GM18502 (cell line): ENCODE data around the gene DEDD.

Experiments used
- ATAC-seq: cut with Tn5 transposase; IDR thresholded peaks from one replicate; pipeline ENCODE4 v1.9.1; 2021; ENCODE audit warnings: mild to moderate bottlenecking; ENCODE audit not compliant: unreplicated experiment, poor library complexity

The DEDD gene, protein sequence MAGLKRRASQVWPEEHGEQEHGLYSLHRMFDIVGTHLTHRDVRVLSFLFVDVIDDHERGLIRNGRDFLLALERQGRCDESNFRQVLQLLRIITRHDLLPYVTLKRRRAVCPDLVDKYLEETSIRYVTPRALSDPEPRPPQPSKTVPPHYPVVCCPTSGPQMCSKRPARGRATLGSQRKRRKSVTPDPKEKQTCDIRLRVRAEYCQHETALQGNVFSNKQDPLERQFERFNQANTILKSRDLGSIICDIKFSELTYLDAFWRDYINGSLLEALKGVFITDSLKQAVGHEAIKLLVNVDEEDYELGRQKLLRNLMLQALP

DNA sequence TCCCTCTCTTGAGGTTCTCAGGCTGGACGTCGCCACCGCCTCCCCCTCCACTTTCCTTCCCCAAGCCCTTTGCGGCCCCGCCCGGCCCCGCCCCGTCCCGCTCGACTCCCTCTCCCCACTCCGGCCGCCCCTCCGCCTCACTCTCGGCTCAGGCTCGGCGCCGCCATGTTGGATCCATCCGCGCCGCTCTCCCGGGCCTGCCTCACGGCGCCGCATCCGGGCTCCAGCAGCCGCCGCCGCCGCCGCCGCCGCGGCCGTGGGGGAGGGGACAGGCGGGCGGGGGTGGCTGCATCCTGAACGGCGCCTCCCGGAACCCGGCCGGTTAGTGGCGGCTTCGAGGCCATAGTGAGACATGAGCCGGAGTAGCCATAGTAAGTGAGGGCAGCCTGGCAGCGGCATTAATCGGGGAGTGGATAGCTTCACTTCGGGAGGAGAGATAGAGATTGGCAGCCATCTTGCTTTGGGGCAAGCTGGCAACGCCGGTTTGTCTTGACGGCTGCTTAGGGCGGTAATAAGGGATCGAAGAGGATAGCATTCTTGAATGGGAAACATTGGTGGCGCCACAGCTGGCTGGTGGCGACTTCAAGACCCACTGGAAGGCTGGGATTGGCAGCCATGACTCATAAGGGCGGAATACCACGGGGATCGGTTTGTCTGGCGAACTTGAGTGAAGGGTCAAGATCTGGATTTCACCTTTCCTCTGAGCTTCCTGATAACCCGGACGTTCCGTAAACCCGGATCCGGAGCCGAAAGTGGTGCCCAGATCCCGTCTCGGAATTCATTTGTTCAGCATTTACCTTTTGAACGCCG is at the start of gene DEDD:
Gene DEDD (minus strand): TSS at position 258 of the 810 bp plus-strand sequence. CDS start 8,205 bp downstream, outside the sequence.
- ATAC-seq, result peak; percentile 92

DNA sequence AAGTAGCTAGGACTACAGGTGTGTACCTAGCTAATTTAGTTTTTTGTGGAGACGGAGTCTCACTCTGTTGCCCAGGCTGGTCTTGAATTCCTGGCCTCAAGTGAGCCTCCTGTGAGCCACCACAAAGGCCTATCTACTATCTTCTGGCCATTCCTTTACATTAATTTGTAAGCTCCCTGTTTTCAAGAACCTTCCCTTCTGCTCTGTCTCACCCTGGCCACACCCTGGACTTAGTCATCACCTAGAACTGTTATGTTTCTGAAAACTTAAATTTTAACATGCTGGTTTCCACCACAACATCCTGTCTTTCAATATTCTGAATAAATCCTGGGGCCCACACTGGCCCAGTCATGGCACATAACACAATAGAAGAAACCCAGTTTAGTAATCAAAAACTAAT is 49.7 kb upstream of the DEDD start:
- ATAC-seq, result peak; percentile 49

DNA sequence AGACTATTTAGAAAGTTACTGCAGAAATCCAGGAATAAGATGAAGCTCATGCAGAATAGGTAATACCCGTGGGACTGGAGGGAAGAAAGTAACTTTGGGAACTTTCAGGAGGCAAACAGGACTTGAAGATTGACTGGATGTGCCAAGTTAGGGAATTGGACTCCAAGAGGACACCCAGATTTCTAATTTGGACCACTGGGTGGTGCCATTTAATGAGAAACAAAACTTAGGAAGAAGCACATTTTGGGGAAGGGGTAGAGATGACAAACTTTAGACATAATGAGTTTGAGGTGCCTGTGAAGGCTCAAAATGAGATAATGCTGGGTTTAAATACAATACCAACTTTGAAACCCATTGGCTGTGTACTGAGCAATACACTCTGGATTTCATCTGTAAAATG is 48.2 kb upstream of the DEDD start:
- no peak for ATAC-seq

DNA sequence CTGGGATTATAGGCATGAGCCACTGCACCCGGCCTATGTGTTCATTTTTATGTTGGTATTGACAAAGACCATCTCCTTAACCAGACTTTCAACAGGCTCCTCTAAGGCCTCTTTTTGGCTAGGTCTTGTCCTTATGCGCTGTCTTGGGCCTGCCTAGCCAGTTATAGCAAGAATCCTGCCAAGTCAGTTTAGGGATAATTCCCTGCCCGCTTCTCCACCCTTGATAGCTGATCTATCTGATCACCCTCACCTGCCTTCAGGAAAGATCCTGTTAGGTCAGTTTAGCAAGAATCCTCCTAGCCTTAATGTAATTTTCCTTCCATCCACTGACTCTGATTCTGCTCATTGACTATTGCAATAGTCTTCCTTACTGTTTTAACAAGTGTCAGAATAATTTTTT is 47.2 kb upstream of the DEDD start:
- no peak for ATAC-seq

DNA sequence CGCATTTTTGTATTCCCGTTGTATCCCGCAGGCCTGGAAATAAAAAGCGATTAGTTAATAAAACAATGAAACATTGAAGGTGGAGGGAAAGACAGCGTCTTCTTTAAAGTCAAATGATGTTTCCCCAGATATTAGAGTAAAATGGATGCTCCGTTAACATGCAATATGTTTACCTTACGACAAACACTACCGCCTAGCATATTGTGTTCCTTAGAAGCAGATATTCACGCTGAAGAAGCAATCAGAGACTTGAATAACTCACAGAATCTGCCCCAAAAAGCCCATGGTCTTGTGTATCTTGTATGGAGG is 45.4 kb upstream of the DEDD start:
- ATAC-seq, result no peak

DNA sequence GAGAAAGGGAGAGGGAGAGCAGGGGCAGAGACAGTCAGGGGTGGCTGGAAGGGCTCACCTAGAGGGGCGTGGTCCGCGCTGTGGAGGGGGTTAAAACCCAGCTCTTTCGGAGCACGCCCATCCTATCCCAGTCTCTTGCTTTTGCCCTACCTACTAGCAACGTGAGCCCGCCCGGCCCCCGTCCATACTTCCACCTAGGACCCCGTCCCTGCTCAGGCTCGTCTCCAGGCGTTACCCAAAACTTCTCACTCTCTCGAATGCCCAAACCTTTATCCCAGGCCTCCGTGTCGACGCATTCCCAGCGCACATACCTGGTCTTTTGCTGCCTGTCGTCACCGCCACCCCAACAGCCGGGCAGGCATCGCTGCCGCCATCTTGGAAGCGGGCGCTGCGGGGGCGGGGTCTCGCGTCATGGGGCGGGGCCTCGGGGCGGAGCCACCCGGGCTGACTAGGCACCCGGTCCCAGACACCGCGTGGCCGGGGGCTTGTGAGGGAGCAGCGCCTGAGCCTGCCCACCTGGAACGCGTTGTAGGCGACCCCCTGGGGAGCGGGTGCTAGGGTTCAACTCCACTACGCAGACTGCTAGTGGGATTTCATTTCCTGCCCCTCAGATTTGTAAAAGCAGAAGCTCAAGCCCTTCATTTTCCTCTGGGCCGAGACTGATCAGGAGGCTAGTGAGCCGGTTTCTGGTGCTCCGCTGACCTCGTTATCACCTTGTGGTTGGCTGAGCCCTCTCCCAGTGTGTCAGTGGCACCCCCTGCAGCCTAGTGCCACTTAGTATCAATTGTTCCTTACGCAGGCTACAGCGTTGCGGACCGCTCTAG is 44.9 kb upstream of the DEDD start, which contains the start of gene B4GALT3:
Gene B4GALT3 (minus strand): TSS at position 396 of the 824 bp plus-strand sequence. CDS start 1,447 bp downstream, outside the sequence.
- peak; percentile 81 for ATAC-seq

DNA sequence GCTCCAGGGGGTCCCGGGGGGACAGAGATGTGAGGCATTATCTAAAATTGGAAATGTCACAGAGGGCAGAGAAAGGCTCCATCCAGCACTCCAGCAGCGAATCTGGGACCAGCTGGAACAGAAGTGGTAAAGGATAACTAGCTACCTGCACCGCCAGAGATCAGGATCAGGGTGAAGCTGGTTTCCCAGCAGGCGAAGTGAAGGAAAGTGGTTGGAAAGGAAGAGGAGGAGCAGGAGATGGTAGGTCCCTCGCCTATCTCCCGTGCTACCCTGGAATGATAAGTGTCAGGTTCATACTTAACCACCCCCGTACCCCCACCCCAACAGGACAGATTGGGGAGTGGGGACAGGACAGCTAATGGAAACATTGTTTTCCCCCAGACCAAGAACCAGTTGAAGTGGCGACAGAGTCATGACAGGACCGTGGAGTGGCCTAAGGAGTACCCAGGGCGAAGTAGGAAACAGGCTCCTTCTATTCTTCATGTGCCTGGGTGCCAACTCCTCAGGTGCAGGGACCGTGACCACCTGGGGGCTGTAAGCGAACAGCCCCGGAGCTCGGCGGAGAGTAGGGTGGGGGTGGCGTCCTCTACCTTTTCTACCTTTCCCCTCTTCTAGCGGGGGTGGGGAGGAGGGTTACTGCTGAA is 44.1 kb upstream of the DEDD start:
- ATAC-seq, result no peak

DNA sequence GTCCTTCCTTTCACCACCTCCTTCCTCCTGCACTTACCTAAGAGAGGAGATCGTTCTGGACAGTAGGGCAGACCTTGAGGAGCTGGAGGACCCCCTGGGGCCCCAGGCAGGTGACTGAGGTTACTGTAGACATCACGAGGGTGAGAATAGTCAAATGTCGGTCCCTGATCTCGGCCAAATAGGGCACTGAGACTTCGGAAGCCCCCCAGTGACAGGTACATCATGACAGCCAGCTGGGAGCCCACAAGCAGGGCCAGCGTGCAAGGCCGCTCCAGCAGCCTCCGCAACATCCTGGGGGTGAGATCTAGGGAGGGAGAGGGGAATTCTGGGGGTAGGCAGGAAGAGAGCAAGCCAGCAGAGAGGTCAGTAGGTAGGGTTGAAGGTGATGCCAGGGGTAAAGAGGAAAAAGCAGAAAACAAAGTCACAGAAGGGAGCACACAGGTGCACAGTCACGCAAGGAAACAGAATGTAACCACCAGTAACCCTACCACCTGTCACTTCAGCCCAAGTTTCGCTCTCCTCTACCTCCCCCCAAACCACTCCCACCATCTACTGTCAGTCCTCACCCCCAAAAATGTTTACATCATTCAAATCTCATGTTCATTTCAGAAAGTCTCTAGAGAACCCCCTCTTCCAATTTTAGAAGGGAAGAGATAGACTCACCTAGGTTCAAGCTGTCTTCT is 43.4 kb upstream of the DEDD start:
- ATAC-seq, result no peak

DNA sequence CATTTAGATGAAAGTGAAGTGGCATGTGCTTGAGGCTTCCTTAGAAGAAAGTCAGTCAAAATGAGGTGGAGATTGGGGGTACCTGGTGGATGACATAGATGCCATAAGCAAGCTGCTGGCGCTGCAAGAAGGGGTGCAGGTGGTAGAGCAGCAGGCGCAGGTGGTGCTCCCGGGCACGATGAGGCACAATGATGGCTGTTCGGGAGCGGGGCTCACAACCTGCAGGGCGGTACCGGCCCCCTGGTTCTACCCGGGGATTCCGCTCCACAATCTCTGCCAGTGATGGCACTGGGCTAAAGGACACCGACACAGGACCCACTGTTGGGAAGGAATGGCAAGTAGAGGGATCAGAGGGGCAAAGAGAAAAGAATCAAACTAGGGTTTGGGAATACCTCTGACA is 42.4 kb upstream of the DEDD start:
- ATAC-seq, result no peak

DNA sequence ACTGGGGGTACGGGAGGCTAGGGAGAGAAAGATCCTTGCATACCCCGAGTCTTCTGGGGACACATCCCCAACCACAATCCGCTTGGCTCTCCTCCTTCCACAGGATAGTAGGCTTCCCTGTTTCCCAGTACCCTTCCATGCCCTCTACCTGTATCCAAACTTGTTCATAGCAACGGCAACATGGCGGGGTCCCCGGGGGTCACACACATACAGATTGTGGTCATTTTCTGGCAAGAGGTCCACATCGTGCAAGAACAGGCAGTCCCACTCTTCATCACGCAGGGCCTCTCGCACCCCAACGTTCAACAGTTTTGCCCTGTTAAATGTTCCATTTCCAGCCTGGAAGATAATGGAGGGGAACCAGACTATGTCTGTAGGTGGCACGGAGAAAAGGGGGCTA is 41.2 kb upstream of the DEDD start:
- ATAC-seq, result no peak

DNA sequence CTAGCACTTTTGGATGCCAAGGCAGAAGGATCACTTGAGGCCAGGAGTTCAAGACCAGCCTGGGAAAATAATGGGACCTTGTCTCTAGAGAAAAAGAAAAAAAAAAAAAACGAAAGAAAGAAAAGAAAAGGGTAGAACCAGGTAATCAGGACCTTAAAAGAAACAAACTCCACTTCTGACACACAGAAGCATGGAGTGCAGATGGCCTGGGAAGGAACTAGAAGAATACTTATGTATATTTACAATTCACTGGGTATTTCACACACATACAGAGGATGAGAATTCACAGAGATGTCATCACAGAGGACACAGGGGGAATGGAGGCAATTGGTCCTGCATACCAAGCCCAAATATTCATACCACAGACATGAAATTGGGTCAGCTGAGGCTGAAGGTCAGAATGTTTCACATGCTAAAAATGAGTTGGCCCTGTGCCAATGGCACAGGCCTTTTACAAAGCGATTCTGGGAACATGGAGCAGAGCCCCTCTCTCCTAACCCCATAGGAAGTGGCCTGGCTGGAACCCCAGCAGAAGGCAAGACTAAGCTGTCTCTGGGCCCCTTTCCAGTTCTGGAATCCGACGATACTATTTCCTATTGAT is 40.4 kb upstream of the DEDD start:
- no peak for ATAC-seq

DNA sequence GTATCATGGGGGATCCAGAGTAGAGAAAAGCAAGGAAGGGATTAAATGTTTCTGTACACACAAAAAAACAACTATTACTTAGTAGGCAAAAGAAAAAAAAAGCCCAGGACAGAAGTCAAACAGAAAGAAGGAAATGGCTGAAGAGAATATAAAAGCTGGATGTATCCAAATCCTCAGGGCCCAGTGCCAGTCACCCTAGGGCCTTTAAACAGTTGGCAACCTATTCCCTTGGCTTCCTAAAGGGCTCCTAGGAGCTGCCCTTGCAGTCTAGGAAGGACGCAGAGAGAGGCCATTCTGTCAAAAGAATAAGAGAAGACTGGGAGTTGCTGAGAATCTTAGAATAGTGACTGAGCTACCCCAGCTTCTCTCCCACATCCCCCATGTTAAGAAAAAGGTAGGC is 39.9 kb upstream of the DEDD start:
- no peak for ATAC-seq

DNA sequence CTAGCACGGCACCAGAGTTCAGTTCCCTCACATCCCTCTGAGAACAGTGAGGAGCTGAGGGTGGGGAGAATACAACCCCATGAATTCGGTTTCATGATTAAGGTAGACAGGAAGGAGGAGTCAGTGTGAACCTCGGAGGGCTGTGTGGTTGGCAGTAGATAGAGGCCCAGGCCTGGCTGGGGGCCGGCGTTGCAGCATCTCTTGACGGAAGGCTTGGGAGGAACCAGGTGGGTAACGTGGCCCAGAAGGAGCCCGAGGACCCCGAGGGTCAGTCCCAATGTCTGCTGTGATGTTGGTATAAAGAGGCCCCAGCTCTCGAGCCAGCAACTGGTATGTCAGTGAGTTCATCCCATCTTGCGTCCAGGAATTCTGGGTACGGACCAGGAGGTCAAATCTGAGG is 39.2 kb upstream of the DEDD start:
- no peak for ATAC-seq

DNA sequence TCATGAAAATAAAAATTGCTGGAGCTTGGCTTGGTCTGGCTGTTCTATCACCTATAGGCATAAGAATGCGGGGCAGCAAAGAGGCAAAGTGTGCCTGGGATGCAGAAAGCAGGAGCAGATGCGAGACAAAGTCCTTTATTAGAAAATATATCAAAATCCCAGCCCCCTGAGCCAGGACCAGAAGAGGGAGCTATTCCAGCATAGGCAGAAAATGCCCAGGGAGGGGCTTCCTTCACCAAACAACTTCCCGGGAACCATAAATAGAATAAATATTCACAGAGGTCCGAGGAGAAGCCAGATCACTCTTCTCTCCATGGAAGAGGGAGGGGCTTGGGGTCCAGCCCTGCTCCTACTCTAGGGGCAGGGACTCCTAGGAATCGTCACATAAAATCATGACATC is 38.7 kb upstream of the DEDD start:
- ATAC-seq, result no peak

DNA sequence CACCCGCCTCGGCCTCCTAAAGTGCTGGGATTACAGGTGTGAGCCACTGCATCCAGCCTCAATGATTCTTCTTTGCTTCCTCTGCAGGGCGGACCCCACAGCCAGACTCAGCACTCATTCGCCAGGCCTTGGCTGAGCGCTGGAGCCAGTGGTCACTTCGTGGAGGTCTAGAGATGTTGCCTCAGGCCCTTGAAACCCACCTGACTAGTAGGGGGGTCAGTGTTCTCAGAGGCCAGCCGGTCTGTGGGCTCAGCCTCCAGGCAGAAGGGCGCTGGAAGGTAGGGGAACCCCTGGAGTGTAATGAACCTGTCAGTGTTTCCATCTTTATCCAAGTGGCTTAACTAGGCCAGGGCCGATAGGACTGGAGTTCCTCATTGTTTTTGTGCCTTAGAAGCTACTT is 36.4 kb upstream of the DEDD start:
- ATAC-seq, result no peak

DNA sequence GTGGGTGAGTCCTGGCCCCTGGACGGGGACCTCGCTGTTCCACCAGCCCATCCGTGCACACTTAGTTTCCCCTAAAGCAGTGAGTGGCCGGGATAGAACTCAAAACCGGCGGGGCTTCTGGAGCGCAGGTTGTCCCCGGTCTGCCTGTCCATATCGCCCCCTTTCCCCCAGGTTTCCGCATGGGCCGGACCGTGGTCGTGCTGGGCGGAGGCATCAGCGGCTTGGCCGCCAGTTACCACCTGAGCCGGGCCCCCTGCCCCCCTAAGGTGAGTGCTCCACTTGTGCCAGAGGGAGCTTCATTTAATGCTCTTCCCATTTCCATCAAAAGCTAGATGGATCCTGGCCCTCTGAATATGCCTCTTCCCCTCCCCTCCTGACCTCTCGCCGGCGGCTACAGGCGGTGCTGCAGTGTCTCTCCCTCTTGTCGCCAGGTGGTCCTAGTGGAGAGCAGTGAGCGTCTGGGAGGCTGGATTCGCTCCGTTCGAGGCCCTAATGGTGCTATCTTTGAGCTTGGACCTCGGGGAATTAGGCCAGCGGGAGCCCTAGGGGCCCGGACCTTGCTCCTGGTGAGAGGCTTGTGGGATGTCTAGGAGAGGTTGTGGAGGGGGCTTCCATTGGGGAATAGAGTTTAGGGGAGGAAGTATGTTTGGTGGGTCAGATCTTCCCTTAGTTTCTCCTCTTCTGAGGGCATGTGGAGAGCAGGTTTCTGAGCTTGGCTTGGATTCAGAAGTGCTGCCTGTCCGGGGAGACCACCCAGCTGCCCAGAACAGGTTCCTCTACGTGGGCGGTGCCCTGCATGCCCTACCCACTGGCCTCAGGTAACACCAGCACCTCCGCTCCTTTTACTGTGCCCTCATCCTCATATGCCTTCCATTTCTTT is 34.4 kb upstream of the DEDD start:
- ATAC-seq, result no peak

DNA sequence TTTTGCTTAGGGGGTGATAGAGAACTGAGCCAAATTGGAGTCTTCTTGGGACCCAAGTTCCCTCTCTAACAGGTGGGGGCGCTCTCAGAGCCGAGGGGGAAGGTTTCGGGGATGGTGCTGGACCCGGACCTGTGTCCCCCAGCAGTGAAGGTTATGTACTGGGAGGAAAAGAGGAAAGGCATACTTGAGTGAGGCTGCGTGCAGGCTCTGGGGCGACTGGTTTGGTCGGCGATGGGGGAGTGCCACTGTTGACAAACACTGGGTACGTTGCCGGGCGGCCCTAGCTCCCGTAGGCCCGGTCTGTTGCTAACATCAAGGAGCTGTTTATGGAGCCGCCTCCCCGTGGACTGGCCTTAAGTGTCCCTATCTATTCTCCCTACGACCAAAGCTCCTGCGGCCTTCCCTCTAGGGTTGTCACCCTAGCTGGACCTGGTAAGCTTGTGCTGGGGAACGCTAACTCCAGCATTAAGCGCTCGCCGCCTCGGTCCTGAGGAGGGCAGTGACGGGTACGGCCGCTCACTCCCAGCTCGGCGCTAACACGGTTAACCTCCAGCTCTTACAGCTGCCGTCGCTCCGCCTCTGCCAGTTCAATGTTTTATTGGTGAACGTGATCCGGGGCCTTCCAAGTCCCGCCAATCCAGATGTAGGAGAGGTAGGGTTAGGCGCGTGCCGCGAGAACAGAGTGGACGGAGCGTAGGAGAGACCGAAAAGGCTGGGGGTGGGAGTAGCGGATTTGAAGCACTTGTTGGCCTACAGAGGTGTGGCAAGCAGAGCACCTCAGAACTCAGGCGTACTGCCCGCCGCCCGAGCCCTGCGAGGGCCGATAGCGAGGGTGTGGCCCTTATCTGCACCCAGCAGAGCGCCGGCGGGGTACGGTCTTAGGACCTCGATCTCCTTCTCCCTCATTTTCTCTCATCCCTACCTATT is 33.5 kb upstream of the DEDD start, which contains the start of gene PPOX:
Gene PPOX (plus strand): TSS at position 685 of the 927 bp plus-strand sequence. CDS start 422 bp downstream, outside the sequence.
- peak; percentile 91 for ATAC-seq
